ENCODE results near the gene TM9SF2.

TM9SF2 gene

GRCh38 chr13:99600318-99600717 is 99.0 kb downstream of the TM9SF2 start:
- H3K4me3 ChIP-seq (ENCODE audit: control insufficient read depth, low read depth, low read length): no peak overlapping the region
- DNase-seq (ENCODE audit: low read depth): no peak
- TF ChIP-seq, protein P1, sequence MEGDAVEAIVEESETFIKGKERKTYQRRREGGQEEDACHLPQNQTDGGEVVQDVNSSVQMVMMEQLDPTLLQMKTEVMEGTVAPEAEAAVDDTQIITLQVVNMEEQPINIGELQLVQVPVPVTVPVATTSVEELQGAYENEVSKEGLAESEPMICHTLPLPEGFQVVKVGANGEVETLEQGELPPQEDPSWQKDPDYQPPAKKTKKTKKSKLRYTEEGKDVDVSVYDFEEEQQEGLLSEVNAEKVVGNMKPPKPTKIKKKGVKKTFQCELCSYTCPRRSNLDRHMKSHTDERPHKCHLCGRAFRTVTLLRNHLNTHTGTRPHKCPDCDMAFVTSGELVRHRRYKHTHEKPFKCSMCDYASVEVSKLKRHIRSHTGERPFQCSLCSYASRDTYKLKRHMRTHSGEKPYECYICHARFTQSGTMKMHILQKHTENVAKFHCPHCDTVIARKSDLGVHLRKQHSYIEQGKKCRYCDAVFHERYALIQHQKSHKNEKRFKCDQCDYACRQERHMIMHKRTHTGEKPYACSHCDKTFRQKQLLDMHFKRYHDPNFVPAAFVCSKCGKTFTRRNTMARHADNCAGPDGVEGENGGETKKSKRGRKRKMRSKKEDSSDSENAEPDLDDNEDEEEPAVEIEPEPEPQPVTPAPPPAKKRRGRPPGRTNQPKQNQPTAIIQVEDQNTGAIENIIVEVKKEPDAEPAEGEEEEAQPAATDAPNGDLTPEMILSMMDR (conservative IDR thresholded peaks at IDR 0.05; ENCODE audit: control insufficient read depth, insufficient read depth, low read depth, low read length): peak; percentile 15

- no peak for DNase-seq (ENCODE audit: low read depth)
- TF ChIP-seq, protein P1 (conservative IDR thresholded peaks at IDR 0.05; ENCODE audit: control insufficient read depth, insufficient read depth, low read depth, low read length): no peak
- H3K4me3 ChIP-seq (ENCODE audit: control insufficient read depth, low read depth, low read length): no peak overlapping the region
These were observed 100.3 kb downstream of the TM9SF2 start for GRCh38 chr13:99601535-99601934.

DNA sequence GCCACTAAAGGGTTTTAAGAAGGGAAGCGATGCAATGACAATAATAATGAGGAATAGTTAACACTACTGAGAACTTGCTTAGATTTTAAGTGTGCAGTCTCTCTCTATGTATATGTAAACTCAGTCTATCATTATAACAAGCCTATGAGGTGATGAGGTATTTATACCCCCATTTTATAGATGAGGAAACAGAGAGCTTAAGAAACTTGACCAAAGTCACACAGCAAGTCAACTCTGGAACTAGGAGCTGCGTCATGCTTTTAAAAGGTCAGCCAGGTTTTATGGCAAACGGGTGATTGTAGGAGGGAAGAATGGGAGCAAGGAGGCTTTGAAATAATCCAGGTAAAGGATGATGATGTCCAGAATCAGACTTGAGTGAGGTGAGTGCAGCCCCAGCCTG is 103.4 kb downstream of the TM9SF2 start:
- TF ChIP-seq, protein P1 (conservative IDR thresholded peaks at IDR 0.05; ENCODE audit: control insufficient read depth, insufficient read depth, low read depth, low read length): no peak
- no peak overlapping the region for H3K4me3 ChIP-seq (ENCODE audit: control insufficient read depth, low read depth, low read length)
- no peak for DNase-seq (ENCODE audit: low read depth)

DNA sequence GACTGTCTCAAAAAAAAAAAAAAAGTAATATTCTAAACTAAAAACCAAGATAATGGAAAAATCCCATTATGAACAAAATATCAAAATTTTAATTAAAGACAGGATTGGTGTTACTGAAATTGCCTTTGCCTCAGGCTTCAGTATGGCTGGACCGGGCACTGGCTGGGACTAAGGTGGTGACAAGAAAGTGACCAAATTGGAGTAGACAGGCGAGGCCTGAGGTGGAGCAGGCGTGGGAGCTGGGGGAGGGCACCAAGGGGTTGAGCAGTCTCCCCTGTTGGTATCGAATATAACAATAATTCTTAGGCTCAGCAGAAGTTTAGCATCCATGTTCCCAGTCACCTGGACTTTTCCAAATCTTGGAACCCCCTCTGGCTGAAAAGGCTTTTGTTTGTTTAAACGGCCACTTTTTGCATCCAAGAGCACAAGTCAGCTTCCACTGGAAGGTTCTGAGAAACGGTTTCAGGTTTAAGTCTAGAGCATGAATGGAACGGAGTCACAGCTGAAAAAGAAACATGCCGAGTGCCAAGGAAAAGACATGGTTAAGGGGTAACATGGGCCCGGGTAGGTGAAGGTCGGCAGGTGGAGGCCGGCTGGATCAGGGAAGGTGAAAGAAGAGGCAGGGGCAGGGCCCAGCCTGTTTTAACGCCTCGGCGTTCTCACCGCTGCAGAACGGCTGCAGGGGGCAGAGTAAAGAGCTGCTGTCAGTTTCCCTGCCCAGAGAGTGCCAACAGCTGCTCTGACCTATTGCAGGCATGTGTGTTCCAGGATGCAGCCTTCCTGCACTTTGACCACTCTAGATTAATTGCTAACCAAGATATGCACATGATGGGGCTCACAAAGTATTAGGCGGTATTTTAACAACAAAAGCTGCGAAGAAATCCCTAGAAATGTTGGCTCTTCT is 104.4 kb downstream of the TM9SF2 start:
- DNase-seq (ENCODE audit: low read depth): peak; percentile 14
- H3K4me3 ChIP-seq (ENCODE audit: control insufficient read depth, low read depth, low read length): peak overlapping the region; percentile 57
- TF ChIP-seq, protein P1 (conservative IDR thresholded peaks at IDR 0.05; ENCODE audit: control insufficient read depth, insufficient read depth, low read depth, low read length): no peak

DNA sequence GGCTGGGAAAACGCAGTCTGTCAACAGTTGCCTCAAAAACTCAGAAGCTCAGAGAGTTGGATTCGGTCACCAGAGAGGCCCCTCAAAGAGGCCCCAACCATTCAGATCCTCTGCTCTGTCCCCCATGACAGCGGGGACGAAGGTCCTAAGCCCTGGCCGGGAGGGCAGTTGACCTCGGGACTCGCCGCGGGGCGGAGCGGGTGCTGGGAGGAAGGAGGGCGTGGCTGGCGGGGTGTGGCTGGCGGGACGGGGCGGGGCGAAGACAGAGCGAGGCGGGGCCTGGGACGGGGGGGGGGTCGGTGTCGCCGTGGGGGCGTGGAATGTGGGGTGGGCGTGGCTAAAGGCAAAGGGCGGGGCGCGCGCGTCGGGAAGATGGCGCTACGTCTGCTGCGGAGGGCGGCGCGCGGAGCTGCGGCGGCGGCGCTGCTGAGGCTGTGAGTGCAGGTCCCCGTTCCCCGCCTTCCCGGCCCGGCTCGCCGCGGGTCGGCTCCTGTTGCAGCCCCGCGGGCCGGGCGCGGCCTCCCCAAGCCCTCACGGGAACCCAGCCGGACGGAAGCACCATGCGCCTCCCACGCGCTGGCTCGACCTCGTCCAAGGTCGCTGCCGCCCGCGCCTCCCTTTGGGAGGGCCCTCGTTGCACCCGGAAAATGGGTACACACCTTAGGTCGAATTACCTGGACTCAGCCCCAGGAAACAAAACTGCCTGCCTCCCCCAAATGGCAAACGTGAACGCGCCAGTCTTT is 105.2 kb downstream of the TM9SF2 start, which contains the start of gene CLYBL:
CLYBL (plus strand) TSS at position 367 of the 743 bp plus-strand sequence.
- H3K4me3 ChIP-seq (ENCODE audit: control insufficient read depth, low read depth, low read length): peak within 1 kb of the TSS; percentile 82
- TF ChIP-seq, protein P1 (conservative IDR thresholded peaks at IDR 0.05; ENCODE audit: control insufficient read depth, insufficient read depth, low read depth, low read length): no peak
- DNase-seq (ENCODE audit: low read depth): peak; percentile 71

- H3K4me3 ChIP-seq (ENCODE audit: control insufficient read depth, low read depth, low read length): no peak overlapping the region
- TF ChIP-seq, protein P1 (conservative IDR thresholded peaks at IDR 0.05; ENCODE audit: control insufficient read depth, insufficient read depth, low read depth, low read length): no peak
- DNase-seq (ENCODE audit: low read depth): no peak
These were observed 107.1 kb downstream of the TM9SF2 start for GRCh38 chr13:99608345-99608744.

All from fibroblast of mammary gland (primary cell).